ENCODE data around the gene KCNH2. TPM values are rescaled to one million over a fixed set of nuclear protein-coding genes. Genes with fewer than 3 reads are reported as not detected.

Gene KCNH2
- total and polyA plus RNA-seq, 2 experiments from 2014 or later, result 8.4 to 9.1 TPM

- Histone ChIP-seq H3K27me3 (peaks cover 9% of the 10 kb centered on the region), H3K9me3 (ENCODE audit: low read depth) (no peaks in the 10 kb centered on the region), H2AFZ (no peak overlapping the region), H3K4me2 (peak overlapping the region; percentile 41), H3K9me2 (replicated peaks; ENCODE audit: insufficient read depth) (no peaks in the 10 kb centered on the region), H3K27ac (no peak overlapping the region), H3K36me3 (replicated peaks; ENCODE audit: insufficient read depth, low read depth) (no peaks in the 10 kb centered on the region), H3K4me3 (no peak overlapping the region), H4K20me1 (ENCODE audit: insufficient read depth, poor library complexity, severe bottlenecking) (no peaks in the 10 kb centered on the region), H3K79me2 (no peaks in the 10 kb centered on the region), H3K4me1 (ENCODE audit: insufficient read depth) (peaks cover 64% of the 10 kb centered on the region)
- DNase-seq (ENCODE audit: low spot score), result no peak
- TF ChIP-seq EZH2 (IDR thresholded peaks at IDR 0.05; ENCODE audit: borderline replicate concordance) (no peak), CTCF (IDR thresholded peaks at IDR 0.05; ENCODE audit: poor library complexity) (no peak), EZH2phosphoT487 (IDR thresholded peaks at IDR 0.05; ENCODE audit: low read depth, severe bottlenecking, unreplicated experiment) (no peak)
- WGBS (ENCODE audit: low lambda C conversion rate, missing lambda C conversion rate), result 58% methylated on average over 11 of the region's 11 CpGs
Observed at GRCh38 chr7:150970424-150970823, 7.7 kb downstream of the KCNH2 start.

- no peak overlapping the region for H3K4me2 ChIP-seq
- TF ChIP-seq CTCF (IDR thresholded peaks at IDR 0.05; ENCODE audit: poor library complexity) (no peak), EZH2phosphoT487 (IDR thresholded peaks at IDR 0.05; ENCODE audit: low read depth, severe bottlenecking, unreplicated experiment) (no peak), EZH2 (IDR thresholded peaks at IDR 0.05; ENCODE audit: borderline replicate concordance) (no peak)
- H3K79me2 ChIP-seq, result no peaks in the 10 kb centered on the region
- H2AFZ ChIP-seq, result no peak overlapping the region
- DNase-seq (ENCODE audit: low spot score), result no peak
- no peaks in the 10 kb centered on the region for H4K20me1 ChIP-seq (ENCODE audit: insufficient read depth, poor library complexity, severe bottlenecking)
- WGBS (ENCODE audit: low lambda C conversion rate, missing lambda C conversion rate), result 84% methylated on average over 7 of the region's 7 CpGs
- no peaks in the 10 kb centered on the region for H3K36me3 ChIP-seq (replicated peaks; ENCODE audit: insufficient read depth, low read depth)
- H3K27me3 ChIP-seq, result peaks cover 9% of the 10 kb centered on the region
- peaks cover 64% of the 10 kb centered on the region for H3K4me1 ChIP-seq (ENCODE audit: insufficient read depth)
- no peak overlapping the region for H3K4me3 ChIP-seq
- H3K27ac ChIP-seq, result no peak overlapping the region
- no peaks in the 10 kb centered on the region for H3K9me2 ChIP-seq (replicated peaks; ENCODE audit: insufficient read depth)
- H3K9me3 ChIP-seq (ENCODE audit: low read depth), result no peaks in the 10 kb centered on the region
Observed at GRCh38 chr7:150969475-150969874, 8.6 kb downstream of the KCNH2 start.

GRCh38 chr7:150968734-150969372, 9.3 kb downstream of the KCNH2 start:
- no peak for DNase-seq (ENCODE audit: low spot score)
- no peak overlapping the region for H3K4me2 ChIP-seq
- no peak overlapping the region for H2AFZ ChIP-seq
- no peaks in the 10 kb centered on the region for H3K36me3 ChIP-seq (replicated peaks; ENCODE audit: insufficient read depth, low read depth)
- H4K20me1 ChIP-seq (ENCODE audit: insufficient read depth, poor library complexity, severe bottlenecking), result no peaks in the 10 kb centered on the region
- TF ChIP-seq CTCF (IDR thresholded peaks at IDR 0.05; ENCODE audit: poor library complexity), result no peak
- no peak for TF ChIP-seq EZH2phosphoT487 (IDR thresholded peaks at IDR 0.05; ENCODE audit: low read depth, severe bottlenecking, unreplicated experiment)
- no peak for TF ChIP-seq EZH2 (IDR thresholded peaks at IDR 0.05; ENCODE audit: borderline replicate concordance)
- no peaks in the 10 kb centered on the region for H3K9me2 ChIP-seq (replicated peaks; ENCODE audit: insufficient read depth)
- no peak overlapping the region for H3K4me3 ChIP-seq
- no peak overlapping the region for H3K27ac ChIP-seq
- H3K9me3 ChIP-seq (ENCODE audit: low read depth), result no peaks in the 10 kb centered on the region
- WGBS (ENCODE audit: low lambda C conversion rate, missing lambda C conversion rate), result 81% methylated on average over 16 of the region's 16 CpGs
- H3K79me2 ChIP-seq, result no peaks in the 10 kb centered on the region
- H3K4me1 ChIP-seq (ENCODE audit: insufficient read depth), result peaks cover 59% of the 10 kb centered on the region
- peaks cover 9% of the 10 kb centered on the region for H3K27me3 ChIP-seq

Measured in hepatocyte (in vitro differentiated cells).